Natural killer cell treated with Interleukin-12 subunit alpha and Interleukin-12 subunit beta and Interleukin-15 and Interleukin-18, amount 100 ng/mL, for 72 hours (primary cell): ENCODE measurements around the gene ING2. TPM values are rescaled to one million over a fixed set of nuclear protein-coding genes. Genes with fewer than 3 reads are reported as not detected.

Source experiments
- total RNA-seq, 2 donors: library from RNA; stranded (reverse); gene quantifications; one replicate each; pipeline ENCODE4 v1.2.3, GENCODE V29; 2022

ING2 gene
- total RNA-seq, 2 donors from 2014 or later = 6.3 to 7.7 TPM

Other genes starting within 250 kb of the ING2 start
- not detected for gene CLDN22, start 184.8 kb upstream of the ING2 start, total RNA-seq
- not detected for gene CLDN24, start 182.6 kb upstream of the ING2 start, total RNA-seq
- gene CDKN2AIP, start 60.4 kb upstream of the ING2 start, total RNA-seq = 10 to 100 TPM; 22.0 to 22.7 TPM
- gene RWDD4, start 154.1 kb downstream of the ING2 start, total RNA-seq = 10 to 100 TPM; 16.8 to 32.4 TPM
- gene TRAPPC11, start 154.2 kb downstream of the ING2 start, total RNA-seq = 10 to 100 TPM; 43.0 to 47.0 TPM